ENCODE results near the gene PARD6A.
A peak's percentile ranks its signal among the peaks of the same experiment; 100 is the strongest.

GRCh38 chr16:67613808-67614207, 47.0 kb upstream of the PARD6A start:
- TF ChIP-seq CTCF (optimal IDR thresholded peaks at IDR 0.05 in 1 of 3, IDR thresholded peaks at IDR 0.05 in 1 of 3, conservative IDR thresholded peaks at IDR 0.05 in 1 of 3; ENCODE audit: extremely low read depth in 1 of 3, insufficient read depth in 2 of 3, low read length in 3 of 3) (peak in 2 of 3 experiments; percentile 7 to 45), EZH2 (IDR thresholded peaks at IDR 0.05; ENCODE audit: low read length) (no peak)

All from keratinocyte (primary cell).